ENCODE data around the gene FAM168B. TPM values are rescaled to one million over a fixed set of nuclear protein-coding genes. Genes with fewer than 3 reads are reported as not detected.

Gene FAM168B
- total RNA-seq, 1 experiment from 2014 or later: 81.4 TPM

DNA sequence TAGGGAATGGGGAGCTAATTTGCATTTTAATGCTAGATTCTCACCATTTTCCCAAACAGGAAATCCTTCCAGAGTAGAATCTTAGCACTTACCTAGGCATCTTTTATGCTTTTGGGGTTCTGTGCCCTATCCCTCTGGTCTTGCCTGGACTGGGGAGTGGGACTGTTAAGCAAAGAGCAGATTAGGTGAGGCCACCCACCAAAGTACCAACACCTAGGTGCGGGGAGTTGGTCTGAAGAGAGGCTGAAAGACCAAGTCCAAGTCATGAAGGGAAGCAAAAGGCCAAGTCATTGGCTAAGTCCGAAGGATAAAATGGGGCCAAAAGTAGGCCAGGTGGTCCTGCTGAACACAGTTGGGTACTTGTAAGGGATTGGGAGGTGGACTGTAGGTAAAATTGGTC, 86.7 kb downstream of the FAM168B start:
- H3K23ac ChIP-seq (ENCODE audit: insufficient read length, low read depth, low read length): no peak overlapping the region
- no peak for DNase-seq

More for the DNA sequence above, 86.7 kb downstream of the FAM168B start:
- TF ChIP-seq, protein P1, sequence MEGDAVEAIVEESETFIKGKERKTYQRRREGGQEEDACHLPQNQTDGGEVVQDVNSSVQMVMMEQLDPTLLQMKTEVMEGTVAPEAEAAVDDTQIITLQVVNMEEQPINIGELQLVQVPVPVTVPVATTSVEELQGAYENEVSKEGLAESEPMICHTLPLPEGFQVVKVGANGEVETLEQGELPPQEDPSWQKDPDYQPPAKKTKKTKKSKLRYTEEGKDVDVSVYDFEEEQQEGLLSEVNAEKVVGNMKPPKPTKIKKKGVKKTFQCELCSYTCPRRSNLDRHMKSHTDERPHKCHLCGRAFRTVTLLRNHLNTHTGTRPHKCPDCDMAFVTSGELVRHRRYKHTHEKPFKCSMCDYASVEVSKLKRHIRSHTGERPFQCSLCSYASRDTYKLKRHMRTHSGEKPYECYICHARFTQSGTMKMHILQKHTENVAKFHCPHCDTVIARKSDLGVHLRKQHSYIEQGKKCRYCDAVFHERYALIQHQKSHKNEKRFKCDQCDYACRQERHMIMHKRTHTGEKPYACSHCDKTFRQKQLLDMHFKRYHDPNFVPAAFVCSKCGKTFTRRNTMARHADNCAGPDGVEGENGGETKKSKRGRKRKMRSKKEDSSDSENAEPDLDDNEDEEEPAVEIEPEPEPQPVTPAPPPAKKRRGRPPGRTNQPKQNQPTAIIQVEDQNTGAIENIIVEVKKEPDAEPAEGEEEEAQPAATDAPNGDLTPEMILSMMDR (conservative IDR thresholded peaks at IDR 0.05): no peak
- Histone ChIP-seq H3K56ac (ENCODE audit: insufficient read length, low read depth, low read length) (no peak overlapping the region), H4K8ac (replicated peaks; ENCODE audit: insufficient read length, low read depth, low read length) (no peak overlapping the region), H3K4me2 (ENCODE audit: insufficient read depth, insufficient read length, low read length) (no peak overlapping the region), H2BK15ac (ENCODE audit: low read depth, low read length) (no peak overlapping the region), H3K9me3 (ENCODE audit: control insufficient read depth, low read depth, low read length) (no peaks in the 10 kb centered on the region), H2AFZ (ENCODE audit: low read length) (no peak overlapping the region), H3K79me2 (ENCODE audit: insufficient read depth, low read length) (no peaks in the 10 kb centered on the region), H3K18ac (ENCODE audit: insufficient read length, low read depth, low read length) (no peak overlapping the region), H3K27ac (ENCODE audit: insufficient read length, low read depth, low read length) (no peak overlapping the region), H3K9ac (ENCODE audit: extremely low read depth, insufficient read length, low read length) (no peak overlapping the region), H3K27me3 (ENCODE audit: insufficient read depth, low read length) (no peaks in the 10 kb centered on the region), H4K20me1 (ENCODE audit: control insufficient read depth, insufficient read depth, insufficient read length) (no peaks in the 10 kb centered on the region), H3K79me1 (ENCODE audit: insufficient read depth, low read depth, low read length, poor library complexity, severe bottlenecking) (no peaks in the 10 kb centered on the region), H2BK120ac (ENCODE audit: low read depth, low read length, poor library complexity, severe bottlenecking) (no peak overlapping the region), H2AK5ac (ENCODE audit: insufficient read length, low read length) (no peak overlapping the region), H2BK20ac (ENCODE audit: low read depth, low read length, poor library complexity, severe bottlenecking) (no peak overlapping the region), H3K23me2 (ENCODE audit: insufficient read length, low read depth, low read length, poor library complexity, severe bottlenecking) (no peaks in the 10 kb centered on the region), H4K5ac (ENCODE audit: insufficient read length, low read depth, low read length) (no peak overlapping the region), H2BK5ac (ENCODE audit: insufficient read length, low read length) (no peak overlapping the region), H3T11ph (ENCODE audit: low read length) (no peak overlapping the region), H3K14ac (ENCODE audit: insufficient read depth, low read length) (no peak overlapping the region), H3K4ac (ENCODE audit: low read depth, low read length) (no peak overlapping the region), H2BK12ac (ENCODE audit: insufficient read length, low read depth, low read length) (no peak overlapping the region), H4K91ac (ENCODE audit: insufficient read length, low read depth, low read length) (no peak overlapping the region), H3K4me1 (ENCODE audit: insufficient read depth, low read length) (no peaks in the 10 kb centered on the region; the same call in 1 of the 2 replicates)
- H3K4me3 Mint-ChIP-seq: no peak overlapping the region
- H3K27me3 Mint-ChIP-seq (ENCODE audit: low read depth): no peaks in the 10 kb centered on the region; the same call in 1 of the 2 replicates
- no CpG with 5 or more reads among the region's 2 CpGs for WGBS (ENCODE audit: extremely low coverage, insufficient read length, low lambda C conversion rate)
- H3K9me3 Mint-ChIP-seq: no peaks in the 10 kb centered on the region
- H3K36me3 Mint-ChIP-seq (ENCODE audit: insufficient read depth in 1 of 3, low read depth in 3 of 3): no peaks in the 10 kb centered on the region; a peak in 1 of 7 replicates
- peaks cover 2 to 9% of the 10 kb centered on the region in 2 experiments for H3K4me1 Mint-ChIP-seq
- no peak overlapping the region for H3K27ac Mint-ChIP-seq

Data from H9 (cell line).